ENCODE results near the gene ADGRB2.

ADGRB2 gene

GRCh38 chr1:31755850-31756492 lies 8.2 kb downstream of the ADGRB2 start:
- no peak for TF ChIP-seq EZH2 (optimal IDR thresholded peaks at IDR 0.05; ENCODE audit: low read depth, low read length)
- no peak for TF ChIP-seq CTCF (IDR thresholded peaks at IDR 0.05; ENCODE audit: low read length)
- TF ChIP-seq EZH2phosphoT487 (IDR thresholded peaks at IDR 0.05; ENCODE audit: low read length), result no peak
- Histone ChIP-seq H3K27me3 (replicated peaks; ENCODE audit: insufficient read depth, low read length) (no peaks in the 10 kb centered on the region; the same call in 1 of the 2 replicates), H3K4me3 (ENCODE audit: low read length) (no peak overlapping the region), H3K36me3 (replicated peaks; ENCODE audit: insufficient read depth, low read length) (no peaks in the 10 kb centered on the region), H2AFZ (ENCODE audit: low read length) (no peak overlapping the region), H3K79me2 (ENCODE audit: low read length) (no peaks in the 10 kb centered on the region), H3K9ac (ENCODE audit: low read length) (no peak overlapping the region), H3F3A (ENCODE audit: insufficient read depth, low read length) (no peaks in the 10 kb centered on the region), H3K9me3 (replicated peaks; ENCODE audit: insufficient read depth, low read length) (no peaks in the 10 kb centered on the region), H4K20me1 (ENCODE audit: insufficient read depth, low read length) (no peaks in the 10 kb centered on the region), H3K4me2 (ENCODE audit: low read depth, low read length) (no peak overlapping the region), H3K9me2 (replicated peaks; ENCODE audit: insufficient read depth, low read length) (no peaks in the 10 kb centered on the region), H3K27ac (ENCODE audit: low read length) (no peak overlapping the region), H3K4me1 (ENCODE audit: low read length) (no peaks in the 10 kb centered on the region)
- no peak for DNase-seq

- no peak for TF ChIP-seq EZH2 (optimal IDR thresholded peaks at IDR 0.05; ENCODE audit: low read depth, low read length)
- TF ChIP-seq CTCF (IDR thresholded peaks at IDR 0.05; ENCODE audit: low read length), result no peak
- TF ChIP-seq EZH2phosphoT487 (IDR thresholded peaks at IDR 0.05; ENCODE audit: low read length), result no peak
- DNase-seq, result no peak
- H3K4me1 ChIP-seq (ENCODE audit: low read length), result no peaks in the 10 kb centered on the region
- H3K9me3 ChIP-seq (replicated peaks; ENCODE audit: insufficient read depth, low read length), result no peaks in the 10 kb centered on the region
- H3K9me2 ChIP-seq (replicated peaks; ENCODE audit: insufficient read depth, low read length), result no peaks in the 10 kb centered on the region
- H3K36me3 ChIP-seq (replicated peaks; ENCODE audit: insufficient read depth, low read length), result no peaks in the 10 kb centered on the region
- no peaks in the 10 kb centered on the region for H3K79me2 ChIP-seq (ENCODE audit: low read length)
- H3K4me3 ChIP-seq (ENCODE audit: low read length), result no peak overlapping the region
- H2AFZ ChIP-seq (ENCODE audit: low read length), result no peak overlapping the region
- H3K27me3 ChIP-seq (replicated peaks; ENCODE audit: insufficient read depth, low read length), result no peaks in the 10 kb centered on the region
- H3K9ac ChIP-seq (ENCODE audit: low read length), result no peak overlapping the region
- H3K27ac ChIP-seq (ENCODE audit: low read length), result no peak overlapping the region
- no peaks in the 10 kb centered on the region for H3F3A ChIP-seq (ENCODE audit: insufficient read depth, low read length)
- H4K20me1 ChIP-seq (ENCODE audit: insufficient read depth, low read length), result no peaks in the 10 kb centered on the region
- H3K4me2 ChIP-seq (ENCODE audit: low read depth, low read length), result no peak overlapping the region
Measured at GRCh38 chr1:31755197-31755611, 8.9 kb downstream of the ADGRB2 start.

GRCh38 chr1:31754397-31754796 lies 9.7 kb downstream of the ADGRB2 start:
- TF ChIP-seq CTCF (IDR thresholded peaks at IDR 0.05; ENCODE audit: low read length) (no peak), EZH2phosphoT487 (IDR thresholded peaks at IDR 0.05; ENCODE audit: low read length) (no peak)
- H3K4me1 ChIP-seq (ENCODE audit: low read length), result no peaks in the 10 kb centered on the region
- no peak overlapping the region for H3K4me3 ChIP-seq (ENCODE audit: low read length)
- no peak overlapping the region for H3K27ac ChIP-seq (ENCODE audit: low read length)
- no peaks in the 10 kb centered on the region for H3K9me2 ChIP-seq (replicated peaks; ENCODE audit: insufficient read depth, low read length)
- H3K4me2 ChIP-seq (ENCODE audit: low read depth, low read length), result no peak overlapping the region
- H3F3A ChIP-seq (ENCODE audit: insufficient read depth, low read length), result no peaks in the 10 kb centered on the region
- H3K9ac ChIP-seq (ENCODE audit: low read length), result no peak overlapping the region
- DNase-seq, result no peak
- no peaks in the 10 kb centered on the region for H3K9me3 ChIP-seq (replicated peaks; ENCODE audit: insufficient read depth, low read length)
- H3K27me3 ChIP-seq (replicated peaks; ENCODE audit: insufficient read depth, low read length), result no peaks in the 10 kb centered on the region
- no peaks in the 10 kb centered on the region for H3K36me3 ChIP-seq (replicated peaks; ENCODE audit: insufficient read depth, low read length)
- H4K20me1 ChIP-seq (ENCODE audit: insufficient read depth, low read length), result no peaks in the 10 kb centered on the region
- H2AFZ ChIP-seq (ENCODE audit: low read length), result no peak overlapping the region
- no peaks in the 10 kb centered on the region for H3K79me2 ChIP-seq (ENCODE audit: low read length)

All from MM.1S (cell line).